ENCODE measurements around the gene TUBB3. TPM values are rescaled to one million over a fixed set of nuclear protein-coding genes. Genes with fewer than 3 reads are reported as not detected.
"Not testable (repeated sequence)": the region's sequence is repeated elsewhere in the genome, so short reads cannot be mapped to it uniquely, and the experiment has no call there.

The TUBB3 gene
- total RNA-seq, 1 experiment from 2014 or later, result 52.1 TPM

DNA sequence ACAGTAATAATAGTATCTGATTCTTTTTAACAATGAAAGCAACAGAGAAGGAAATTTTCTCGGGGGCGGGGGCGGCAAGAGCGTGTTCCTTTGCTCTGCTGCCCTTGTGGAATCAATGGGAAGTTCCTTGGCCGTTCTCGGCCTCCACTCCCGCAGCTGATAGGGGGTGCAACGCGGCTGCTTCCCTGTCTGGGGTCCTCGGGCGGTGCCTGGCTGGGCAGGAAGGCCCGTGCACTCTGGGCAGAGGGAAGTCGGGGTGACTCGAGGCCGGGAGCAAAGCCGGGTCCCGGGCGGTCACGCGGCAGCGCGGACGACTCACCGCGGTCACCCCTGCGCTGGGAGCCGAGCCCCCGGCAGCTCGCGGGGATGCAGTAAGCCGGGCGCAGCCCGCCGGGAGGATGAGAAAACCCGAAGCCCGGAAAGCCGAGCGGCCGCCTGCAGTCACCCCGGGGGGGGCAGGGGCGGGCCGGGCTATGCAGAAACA, 2.5 kb downstream of the TUBB3 start:
- H3K4me3 Mint-ChIP-seq (ENCODE audit: low read depth, unreplicated experiment), result peak overlapping the region; percentile 76
- intact Hi-C loops (cut with micrococcal nuclease; ENCODE audit: unreplicated experiment), result no loop called here
- TSS peak; percentile 14 for BruUV-seq (replicated peaks)
- H3K36me3 Mint-ChIP-seq (ENCODE audit: insufficient read depth, unreplicated experiment), result peaks cover 60% of the 10 kb centered on the region
- CTCF ChIA-PET, result no interaction called here
- TF ChIP-seq, protein P1, sequence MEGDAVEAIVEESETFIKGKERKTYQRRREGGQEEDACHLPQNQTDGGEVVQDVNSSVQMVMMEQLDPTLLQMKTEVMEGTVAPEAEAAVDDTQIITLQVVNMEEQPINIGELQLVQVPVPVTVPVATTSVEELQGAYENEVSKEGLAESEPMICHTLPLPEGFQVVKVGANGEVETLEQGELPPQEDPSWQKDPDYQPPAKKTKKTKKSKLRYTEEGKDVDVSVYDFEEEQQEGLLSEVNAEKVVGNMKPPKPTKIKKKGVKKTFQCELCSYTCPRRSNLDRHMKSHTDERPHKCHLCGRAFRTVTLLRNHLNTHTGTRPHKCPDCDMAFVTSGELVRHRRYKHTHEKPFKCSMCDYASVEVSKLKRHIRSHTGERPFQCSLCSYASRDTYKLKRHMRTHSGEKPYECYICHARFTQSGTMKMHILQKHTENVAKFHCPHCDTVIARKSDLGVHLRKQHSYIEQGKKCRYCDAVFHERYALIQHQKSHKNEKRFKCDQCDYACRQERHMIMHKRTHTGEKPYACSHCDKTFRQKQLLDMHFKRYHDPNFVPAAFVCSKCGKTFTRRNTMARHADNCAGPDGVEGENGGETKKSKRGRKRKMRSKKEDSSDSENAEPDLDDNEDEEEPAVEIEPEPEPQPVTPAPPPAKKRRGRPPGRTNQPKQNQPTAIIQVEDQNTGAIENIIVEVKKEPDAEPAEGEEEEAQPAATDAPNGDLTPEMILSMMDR (IDR thresholded peaks at IDR 0.05; ENCODE audit: unreplicated experiment), result no peak
- no peak overlapping the region for H3K27ac Mint-ChIP-seq (ENCODE audit: unreplicated experiment)
- H3K4me1 Mint-ChIP-seq (ENCODE audit: low read depth, unreplicated experiment), result peaks cover 8% of the 10 kb centered on the region
- no peaks in the 10 kb centered on the region for H3K9me3 Mint-ChIP-seq (ENCODE audit: low read depth, unreplicated experiment)
- DNase-seq, result no peak
- no peaks in the 10 kb centered on the region for H3K27me3 Mint-ChIP-seq (ENCODE audit: unreplicated experiment)

DNA sequence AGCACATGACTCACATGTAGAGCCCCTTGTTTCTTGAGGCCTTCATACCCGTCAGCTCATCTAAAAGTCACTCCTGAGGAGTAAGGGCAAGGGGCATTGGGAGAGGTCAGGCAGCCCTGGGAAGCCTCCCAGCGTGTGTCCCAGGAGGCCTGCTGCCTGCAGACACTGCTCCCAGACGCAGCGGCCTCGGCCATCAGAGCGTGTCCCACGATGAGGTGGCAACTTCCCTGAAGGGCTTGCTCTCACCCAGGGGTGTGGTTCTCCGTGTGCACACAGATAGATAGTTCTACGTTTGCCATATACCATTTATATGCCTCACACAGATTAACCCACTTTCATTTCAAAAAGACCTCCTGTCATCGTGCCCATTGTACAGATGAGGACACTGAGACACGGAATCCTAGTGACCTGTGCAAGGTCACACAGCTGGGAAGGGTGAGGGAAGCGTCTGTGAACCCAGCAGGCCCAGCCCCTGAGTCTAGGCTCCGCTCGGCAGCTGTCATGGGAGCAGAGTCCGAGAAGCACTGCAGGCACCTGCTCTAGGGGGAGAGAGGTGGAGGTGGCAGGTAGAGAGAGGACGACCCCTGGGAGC, 8.3 kb downstream of the TUBB3 start:
- Mint-ChIP-seq H3K4me3 (ENCODE audit: low read depth, unreplicated experiment) (no peak overlapping the region), H3K27ac (ENCODE audit: unreplicated experiment) (no peak overlapping the region), H3K27me3 (ENCODE audit: unreplicated experiment) (no peaks in the 10 kb centered on the region), H3K36me3 (ENCODE audit: insufficient read depth, unreplicated experiment) (peaks cover 35% of the 10 kb centered on the region), H3K9me3 (ENCODE audit: low read depth, unreplicated experiment) (no peaks in the 10 kb centered on the region), H3K4me1 (ENCODE audit: low read depth, unreplicated experiment) (no peaks in the 10 kb centered on the region)
- TF ChIP-seq, protein P1 (IDR thresholded peaks at IDR 0.05; ENCODE audit: unreplicated experiment), result no peak
- DNase-seq, result no peak
- no TSS peak for BruUV-seq (replicated peaks)
- CTCF ChIA-PET, result interaction anchor here (0.7 kb wide), 1 partner anchor 23 kb away, joined by 5 read pairs; no protein-coding TSS in a partner anchor
- intact Hi-C loops (cut with micrococcal nuclease; ENCODE audit: unreplicated experiment), result no loop called here

DNA sequence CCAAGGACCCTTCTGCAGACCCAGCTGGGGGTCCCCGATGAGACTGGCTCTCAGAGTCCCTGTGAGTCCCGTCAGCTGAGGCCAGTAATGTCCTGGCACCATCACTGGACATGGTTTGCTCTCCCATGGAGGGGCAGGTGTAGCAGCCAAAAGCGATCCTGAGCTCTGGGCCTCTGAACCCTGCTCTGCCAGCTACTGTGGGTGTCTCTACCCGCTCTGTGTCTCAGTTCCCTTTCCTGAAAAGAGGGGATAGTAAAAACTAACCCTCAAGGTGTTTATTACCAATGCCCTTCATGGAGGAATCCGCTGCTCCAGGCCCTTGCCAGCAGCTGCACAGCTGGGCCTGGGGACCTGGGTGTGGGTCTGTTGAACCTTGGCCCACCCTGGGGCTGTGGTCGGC, 8.8 kb downstream of the TUBB3 start:
- BruUV-seq (replicated peaks), result no TSS peak
- CTCF ChIA-PET, result no interaction called here
- Mint-ChIP-seq H3K27me3 (ENCODE audit: unreplicated experiment) (no peaks in the 10 kb centered on the region), H3K4me3 (ENCODE audit: low read depth, unreplicated experiment) (no peak overlapping the region), H3K9me3 (ENCODE audit: low read depth, unreplicated experiment) (no peaks in the 10 kb centered on the region), H3K36me3 (ENCODE audit: insufficient read depth, unreplicated experiment) (peaks cover 31% of the 10 kb centered on the region), H3K4me1 (ENCODE audit: low read depth, unreplicated experiment) (no peaks in the 10 kb centered on the region), H3K27ac (ENCODE audit: unreplicated experiment) (no peak overlapping the region)
- no peak for DNase-seq
- TF ChIP-seq, protein P1 (IDR thresholded peaks at IDR 0.05; ENCODE audit: unreplicated experiment), result no peak
- intact Hi-C loops (cut with micrococcal nuclease; ENCODE audit: unreplicated experiment), result no loop called here

DNA sequence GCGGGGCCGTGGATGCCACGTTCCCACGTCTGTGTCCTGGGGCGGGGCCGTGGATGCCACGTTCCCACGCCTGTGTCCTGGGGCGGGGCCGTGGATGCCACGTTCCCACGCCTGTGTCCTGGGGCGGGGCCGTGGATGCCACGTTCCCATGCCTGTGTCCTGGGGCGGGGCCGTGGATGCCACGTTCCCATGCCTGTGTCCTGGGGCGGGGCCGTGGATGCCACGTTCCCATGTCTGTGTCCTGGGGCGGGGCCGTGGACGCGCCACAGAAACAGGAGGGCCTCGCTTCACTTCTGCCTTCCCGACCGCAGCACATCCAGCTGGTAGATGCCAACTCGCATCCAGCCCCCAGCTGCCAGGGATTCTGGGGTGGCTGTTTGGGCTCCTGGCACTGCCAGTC, 10.9 kb downstream of the TUBB3 start:
- H3K9me3 Mint-ChIP-seq (ENCODE audit: low read depth, unreplicated experiment); H3K27me3 Mint-ChIP-seq (ENCODE audit: unreplicated experiment); intact Hi-C loops (cut with micrococcal nuclease; ENCODE audit: unreplicated experiment); DNase-seq; H3K4me3 Mint-ChIP-seq (ENCODE audit: low read depth, unreplicated experiment); H3K27ac Mint-ChIP-seq (ENCODE audit: unreplicated experiment); BruUV-seq (replicated peaks): not testable (repeated sequence)
- H3K4me1 Mint-ChIP-seq (ENCODE audit: low read depth, unreplicated experiment), result peaks cover 10% of the 10 kb centered on the region
- H3K36me3 Mint-ChIP-seq (ENCODE audit: insufficient read depth, unreplicated experiment), result peaks cover 26% of the 10 kb centered on the region
- CTCF ChIA-PET, result interaction anchor here (0.5 kb wide), 1 partner anchor 360 kb away, joined by 4 read pairs; no protein-coding TSS in a partner anchor
